ENCODE data around the gene PRPF8. TPM values are rescaled to one million over a fixed set of nuclear protein-coding genes. Genes with fewer than 3 reads are reported as not detected.

Gene PRPF8
- total and polyA plus RNA-seq, 2 of the 13 experiments (the other 11 are each of a cell fraction or from before 2014, with no cell fraction given) = 112 to 179 TPM

DNA sequence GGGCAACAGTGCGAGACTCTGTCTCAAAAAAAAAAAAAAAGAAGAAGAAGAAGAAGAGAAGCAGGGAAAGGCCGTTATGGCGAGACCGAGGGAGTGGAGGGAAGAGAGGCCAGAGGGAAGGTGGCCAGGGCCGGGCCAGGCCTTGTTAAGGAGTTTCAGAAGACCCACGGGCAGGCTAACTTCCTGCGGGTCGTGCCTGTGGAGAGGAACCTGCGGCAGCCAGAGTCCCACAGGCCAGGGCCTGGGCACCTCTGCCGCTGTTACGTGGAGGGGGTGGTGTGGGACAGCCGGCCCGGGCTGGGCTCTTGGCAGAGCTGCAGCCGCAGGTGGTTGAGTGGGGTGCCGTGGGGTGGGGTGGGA lies 45.3 kb upstream of the PRPF8 start:
- no peak overlapping the region for H3K27ac ChIP-seq (ENCODE audit: extremely low read length, insufficient read depth, low read length)
- no peak for FAIRE-seq
- H3K9me3 ChIP-seq (ENCODE audit: low read length) = no peaks in the 10 kb centered on the region
- ChIA-PET CTCF (ENCODE audit: low intra/inter-chr PET ratio, low total read pairs) (no interaction called here), POLR2A (interaction anchor here (2.0 to 17.5 kb wide), 3 partner anchors 14 to 33 kb away, joined by 5 to 299 read pairs (median 44); partner anchors contain the start of genes SERPINF1 and SERPINF2)
- no peak overlapping the region for H2AFZ ChIP-seq (ENCODE audit: low read length)
- BruUV-seq (replicated peaks) = no TSS peak
- peaks cover 49% of the 10 kb centered on the region for H3K4me1 ChIP-seq (ENCODE audit: insufficient read depth, low read length)
- no peak overlapping the region for H3K4me2 ChIP-seq (ENCODE audit: low read depth, low read length)
- intact Hi-C loops (cut with micrococcal nuclease; ENCODE audit: unreplicated experiment) (no loop called here), in situ Hi-C loops (cut with HindIII; ENCODE audit: extremely low pct_ligation_motif_present, low pct_unique_long_range_greater_than_20kb) (no loop called here)
- no peaks in the 10 kb centered on the region for H4K20me1 ChIP-seq (ENCODE audit: insufficient read depth, low read length)
- no peak overlapping the region for H3K9ac ChIP-seq (ENCODE audit: insufficient read depth, low read depth, low read length)
- H3K79me2 ChIP-seq (ENCODE audit: insufficient read depth, low read length) = peaks cover 23% of the 10 kb centered on the region
- H3K27me3 ChIP-seq (ENCODE audit: control insufficient read depth in 1 of 2, insufficient read depth in 2 of 2, low read length in 2 of 2) = no peaks in the 10 kb centered on the region
- no peak for DNase-seq (ENCODE audit: low spot score)
- ATAC-seq = no peak
- H3K36me3 ChIP-seq (replicated peaks in 1 of 2; ENCODE audit: control insufficient read depth in 1 of 2, insufficient read depth in 2 of 2, low read length in 2 of 2) = peaks cover 0 to 1% of the 10 kb centered on the region in 2 experiments; a peak in 4 of 5 replicates
- WGBS (ENCODE audit: low lambda C conversion rate) = 97% methylated on average over 9 of the region's 15 CpGs
- TF ChIP-seq MED8 (CRISPR knock-in tag; IDR thresholded peaks at IDR 0.05; ENCODE audit: insufficient replicate concordance) = no peak
- peak; percentile 18; the same call in 1 of the 2 replicates for TF ChIP-seq RBFOX2 (IDR thresholded peaks at IDR 0.05; ENCODE audit: low read depth, low read length)
- no peak overlapping the region for H3K4me3 ChIP-seq (replicated peaks in 1 of 3; ENCODE audit: insufficient read depth in 1 of 3, low read depth in 2 of 3, low read length in 3 of 3)

DNA sequence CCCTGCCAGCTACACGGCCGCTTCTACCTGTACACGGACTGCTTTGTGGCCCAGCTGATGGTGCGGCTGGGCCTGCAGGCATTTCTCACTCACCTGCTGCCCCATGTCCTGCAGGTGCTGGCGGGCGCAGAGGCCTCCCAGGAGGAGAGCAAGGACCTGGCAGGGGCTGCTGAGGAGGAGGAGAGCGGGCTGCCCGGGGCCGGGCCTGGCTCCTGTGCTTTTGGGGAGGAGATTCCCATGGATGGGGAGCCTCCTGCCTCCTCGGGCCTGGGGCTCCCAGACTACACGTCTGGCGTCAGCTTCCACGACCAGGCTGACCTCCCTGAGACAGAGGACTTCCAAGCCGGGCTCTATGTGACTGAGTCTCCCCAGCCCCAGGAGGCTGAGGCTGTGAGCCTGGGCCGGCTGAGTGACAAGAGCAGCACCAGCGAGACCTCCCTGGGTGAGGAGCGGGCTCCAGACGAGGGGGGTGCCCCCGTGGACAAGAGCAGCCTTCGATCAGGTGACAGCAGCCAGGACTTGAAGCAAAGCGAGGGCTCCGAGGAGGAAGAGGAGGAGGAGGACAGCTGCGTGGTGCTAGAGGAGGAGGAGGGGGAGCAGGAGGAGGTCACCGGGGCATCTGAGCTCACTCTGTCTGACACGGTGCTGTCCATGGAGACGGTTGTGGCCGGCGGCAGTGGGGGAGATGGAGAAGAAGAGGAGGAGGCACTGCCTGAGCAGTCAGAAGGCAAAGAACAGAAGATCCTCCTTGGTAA lies 43.4 kb upstream of the PRPF8 start:
- Histone ChIP-seq H2AFZ (ENCODE audit: low read length) (no peak overlapping the region), H3K4me1 (ENCODE audit: insufficient read depth, low read length) (peaks cover 49% of the 10 kb centered on the region), H3K27ac (ENCODE audit: extremely low read length, insufficient read depth, low read length) (no peak overlapping the region), H4K20me1 (ENCODE audit: insufficient read depth, low read length) (no peaks in the 10 kb centered on the region), H3K36me3 (replicated peaks in 1 of 2; ENCODE audit: control insufficient read depth in 1 of 2, insufficient read depth in 2 of 2, low read length in 2 of 2) (peaks cover 0 to 1% of the 10 kb centered on the region in 2 experiments; a peak in 3 of 5 replicates), H3K4me2 (ENCODE audit: low read depth, low read length) (no peak overlapping the region), H3K79me2 (ENCODE audit: insufficient read depth, low read length) (peaks cover 23% of the 10 kb centered on the region), H3K9me3 (ENCODE audit: low read length) (no peaks in the 10 kb centered on the region), H3K9ac (ENCODE audit: insufficient read depth, low read depth, low read length) (no peak overlapping the region), H3K27me3 (ENCODE audit: control insufficient read depth in 1 of 2, insufficient read depth in 2 of 2, low read length in 2 of 2) (no peaks in the 10 kb centered on the region), H3K4me3 (replicated peaks in 1 of 3; ENCODE audit: insufficient read depth in 1 of 3, low read depth in 2 of 3, low read length in 3 of 3) (no peak overlapping the region)
- 93% methylated on average over 18 of the region's 28 CpGs for WGBS (ENCODE audit: low lambda C conversion rate)
- no peak for ATAC-seq
- in situ Hi-C loops (cut with HindIII; ENCODE audit: extremely low pct_ligation_motif_present, low pct_unique_long_range_greater_than_20kb) = no loop called here
- BruUV-seq (replicated peaks) = no TSS peak
- DNase-seq (ENCODE audit: low spot score) = no peak
- CTCF ChIA-PET (ENCODE audit: low intra/inter-chr PET ratio, low total read pairs) = no interaction called here
- intact Hi-C loops (cut with micrococcal nuclease; ENCODE audit: unreplicated experiment) = no loop called here
- FAIRE-seq = no peak
- POLR2A ChIA-PET = interaction anchor here (1.2 to 17.5 kb wide), 7 partner anchors 9 to 42 kb away, joined by 6 to 299 read pairs (median 48); partner anchors contain the start of genes SERPINF1 and SERPINF2
- TF ChIP-seq XRCC5 (optimal IDR thresholded peaks at IDR 0.05; ENCODE audit: low read length) (no peak), ZNF12 (CRISPR knock-in tag; IDR thresholded peaks at IDR 0.05) (no peak), ZNF263 (CRISPR knock-in tag; IDR thresholded peaks at IDR 0.05) (peak; percentile 74; the same call in 1 of the 2 replicates), ELF3 (CRISPR knock-in tag; IDR thresholded peaks at IDR 0.05) (no peak), HNRNPH1 (optimal IDR thresholded peaks at IDR 0.05; ENCODE audit: low read depth, low read length) (no peak), FOSL2 (CRISPR knock-in tag; IDR thresholded peaks at IDR 0.05) (no peak), CENPT (CRISPR knock-in tag; IDR thresholded peaks at IDR 0.05; ENCODE audit: low read depth) (no peak), TBL1XR1 (IDR thresholded peaks at IDR 0.05; ENCODE audit: borderline replicate concordance, low read length, partially characterized antibody) (no peak)
- TF ChIP-seq, protein P1, sequence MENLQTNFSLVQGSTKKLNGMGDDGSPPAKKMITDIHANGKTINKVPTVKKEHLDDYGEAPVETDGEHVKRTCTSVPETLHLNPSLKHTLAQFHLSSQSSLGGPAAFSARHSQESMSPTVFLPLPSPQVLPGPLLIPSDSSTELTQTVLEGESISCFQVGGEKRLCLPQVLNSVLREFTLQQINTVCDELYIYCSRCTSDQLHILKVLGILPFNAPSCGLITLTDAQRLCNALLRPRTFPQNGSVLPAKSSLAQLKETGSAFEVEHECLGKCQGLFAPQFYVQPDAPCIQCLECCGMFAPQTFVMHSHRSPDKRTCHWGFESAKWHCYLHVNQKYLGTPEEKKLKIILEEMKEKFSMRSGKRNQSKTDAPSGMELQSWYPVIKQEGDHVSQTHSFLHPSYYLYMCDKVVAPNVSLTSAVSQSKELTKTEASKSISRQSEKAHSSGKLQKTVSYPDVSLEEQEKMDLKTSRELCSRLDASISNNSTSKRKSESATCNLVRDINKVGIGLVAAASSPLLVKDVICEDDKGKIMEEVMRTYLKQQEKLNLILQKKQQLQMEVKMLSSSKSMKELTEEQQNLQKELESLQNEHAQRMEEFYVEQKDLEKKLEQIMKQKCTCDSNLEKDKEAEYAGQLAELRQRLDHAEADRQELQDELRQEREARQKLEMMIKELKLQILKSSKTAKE (CRISPR knock-in tag; IDR thresholded peaks at IDR 0.05; ENCODE audit: borderline replicate concordance) = no peak
- TF ChIP-seq, protein P2, sequence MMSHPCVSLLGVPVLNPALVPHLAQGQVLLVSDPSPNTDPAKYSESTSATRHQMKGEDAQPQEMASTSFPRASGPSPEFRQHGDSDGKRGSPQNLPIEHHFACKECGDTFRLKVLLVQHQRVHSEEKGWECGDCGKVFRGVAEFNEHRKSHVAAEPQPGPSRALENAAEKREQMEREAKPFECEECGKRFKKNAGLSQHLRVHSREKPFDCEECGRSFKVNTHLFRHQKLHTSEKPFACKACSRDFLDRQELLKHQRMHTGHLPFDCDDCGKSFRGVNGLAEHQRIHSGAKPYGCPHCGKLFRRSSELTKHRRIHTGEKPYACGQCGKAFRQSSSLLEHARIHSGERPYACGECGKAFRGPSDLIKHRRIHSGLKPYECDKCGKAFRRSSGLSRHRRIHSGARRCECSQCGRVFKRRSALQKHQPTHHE (CRISPR knock-in tag; IDR thresholded peaks at IDR 0.05; ENCODE audit: borderline replicate concordance) = no peak
- TF ChIP-seq, protein P3, sequence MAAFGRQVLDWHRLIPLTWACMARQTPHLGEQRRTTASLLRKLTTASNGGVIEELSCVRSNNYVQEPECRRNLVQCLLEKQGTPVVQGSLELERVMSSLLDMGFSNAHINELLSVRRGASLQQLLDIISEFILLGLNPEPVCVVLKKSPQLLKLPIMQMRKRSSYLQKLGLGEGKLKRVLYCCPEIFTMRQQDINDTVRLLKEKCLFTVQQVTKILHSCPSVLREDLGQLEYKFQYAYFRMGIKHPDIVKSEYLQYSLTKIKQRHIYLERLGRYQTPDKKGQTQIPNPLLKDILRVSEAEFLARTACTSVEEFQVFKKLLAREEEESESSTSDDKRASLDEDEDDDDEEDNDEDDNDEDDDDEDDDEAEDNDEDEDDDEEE (CRISPR knock-in tag; IDR thresholded peaks at IDR 0.05) = no peak
